Kidney (tissue), 14 donors: ENCODE results near the gene CYP4B1. TPM values are rescaled to one million over a fixed set of nuclear protein-coding genes. Genes with fewer than 3 reads are reported as not detected.

ENCODE experiments used
- DNase-seq, 5 donors: peaks; one replicate each; pipeline ENCODE4 v3.0.0-alpha.2; 2013 to 2020
- FAIRE-seq: peaks from 2 replicates; lab custom pipeline; 2012; peaks lifted over from hg19 to GRCh38; lab: Jason Lieb, UNC
- H3K27ac ChIP-seq, 2 donors: one replicate each; pipeline ENCODE4 v1.7.0; 2013; ENCODE audit warnings: low read depth in 2 of 2, low read length in 2 of 2, inconsistent platforms in 1 of 2
- H3K27me3 ChIP-seq: one replicate; pipeline ENCODE4 v1.7.1; 2013; ENCODE audit warnings: low read length, inconsistent platforms; ENCODE audit not compliant: control insufficient read depth, insufficient read depth
- H3K36me3 ChIP-seq, 3 donors: one replicate each; pipeline versions ENCODE4 v1.7.0 to v1.7.1; 2013; ENCODE audit warnings: low read length in 3 of 3, control low read depth in 1 of 3, inconsistent platforms in 1 of 3; ENCODE audit not compliant: insufficient read depth in 3 of 3, control insufficient read depth in 2 of 3
- H3K4me1 ChIP-seq, 3 donors: one replicate each; pipeline versions ENCODE4 v1.7.0 to v1.7.1; 2013; ENCODE audit warnings: low read length in 3 of 3, inconsistent platforms in 1 of 3, low read depth in 1 of 3; ENCODE audit not compliant: control insufficient read depth in 2 of 3, insufficient read depth in 2 of 3
- H3K4me3 ChIP-seq, 3 donors: one replicate each; pipeline versions ENCODE4 v1.7.0 to v1.8.1; 2013; ENCODE audit warnings: low read length in 3 of 3, control low read depth in 1 of 3, inconsistent platforms in 1 of 3
- H3K9ac ChIP-seq, 3 donors: one replicate each; pipeline versions ENCODE4 v1.7.0 to v1.7.1; 2013; ENCODE audit warnings: low read length in 3 of 3, control low read depth in 1 of 3, inconsistent platforms in 1 of 3
- H3K9me3 ChIP-seq, 3 donors: one replicate each; pipeline versions ENCODE4 v1.7.0 to v1.7.1; 2013; ENCODE audit warnings: low read length in 3 of 3, control low read depth in 1 of 3, inconsistent platforms in 1 of 3; ENCODE audit not compliant: control insufficient read depth in 2 of 3, insufficient read depth in 1 of 3
- CTCF ChIP-seq: IDR thresholded peaks from 3 replicates; pipeline ENCODE4 v1.5.1; 2012; ENCODE audit warnings: mild to moderate bottlenecking, moderate library complexity, borderline replicate concordance; ENCODE audit not compliant: insufficient read depth; ENCODE audit errors: extremely low read depth
- intact Hi-C: fragments of 100-400 bp; cut with DNase I; formaldehyde crosslinking; loops from one replicate; pipeline ENCODE4 v1.11.1; 2022
- polyA plus RNA-seq: library from polyadenylated mRNA; stranded (reverse); fragments of 350-450 nt; fragmentation: Illumina TruSeq; extraction: RNeasy Lipid Tissue Mini Kit (QIAGEN cat#74804); gene quantifications from one replicate; pipeline ENCODE4 v1.2.3, GENCODE V29; 2014; ENCODE audit warnings: low read depth, low replicate concordance; ENCODE audit not compliant: insufficient read depth
- total RNA-seq: library from RNA; stranded (reverse); fragmentation: NEBNext Ultra II Directional; extraction: Animal tissue kit (Norgen Biotek cat#: 25700); gene quantifications from one replicate; pipeline ENCODE4 v1.2.1, GENCODE V29; 2021
- donor health status: control.
- donor health status: control.
- donor health status: control.
- donor health status: control.
- donor health status: control.
- donor health status: DM: yes; HTN: yes; CAD: no.
- donor health status: Normal renal cell carcinoma (clear cell type).

CYP4B1 gene
- total and polyA plus RNA-seq, 2 donors from 2014 or later, result 3.3 to 4.8 TPM

GRCh38 chr1:46757956-46758528, 40.8 kb upstream of the CYP4B1 start:
- no peaks in the 10 kb centered on the region for H3K36me3 ChIP-seq
- intact Hi-C loops, result no loop called here
- no peak for FAIRE-seq
- H3K4me3 ChIP-seq, result no peak overlapping the region
- H3K9ac ChIP-seq, result no peak overlapping the region
- no peak for TF ChIP-seq CTCF
- no peaks in the 10 kb centered on the region for H3K9me3 ChIP-seq
- H3K27ac ChIP-seq, result peak overlapping the region; percentile 61 to 85
- H3K27me3 ChIP-seq, result no peaks in the 10 kb centered on the region
- peaks cover 8 to 33% (median 22%) of the 10 kb centered on the region in 3 donors for H3K4me1 ChIP-seq
- DNase-seq, result no peak

- Histone ChIP-seq H3K27me3 (no peaks in the 10 kb centered on the region), H3K4me3 (no peak overlapping the region)
- TF ChIP-seq CTCF, result no peak
Observed at GRCh38 chr1:46760558-46761166, 38.2 kb upstream of the CYP4B1 start.

GRCh38 chr1:46761740-46762139, 37.1 kb upstream of the CYP4B1 start:
- Histone ChIP-seq H3K36me3 (no peaks in the 10 kb centered on the region), H3K4me3 (no peak overlapping the region), H3K9me3 (no peaks in the 10 kb centered on the region), H3K9ac (no peak overlapping the region), H3K27me3 (no peaks in the 10 kb centered on the region), H3K27ac (no peak overlapping the region), H3K4me1 (peaks cover 4 to 20% (median 10%) of the 10 kb centered on the region in 3 donors)
- intact Hi-C loops, result no loop called here
- DNase-seq, result no peak
- FAIRE-seq, result no peak
- no peak for TF ChIP-seq CTCF

More at GRCh38 chr1:46760558-46761166, 38.2 kb upstream of the CYP4B1 start:
- FAIRE-seq, result no peak
- Histone ChIP-seq H3K36me3 (no peaks in the 10 kb centered on the region), H3K9me3 (no peaks in the 10 kb centered on the region), H3K9ac (no peak overlapping the region), H3K27ac (no peak overlapping the region), H3K4me1 (peaks cover 6 to 20% (median 16%) of the 10 kb centered on the region in 3 donors)
- DNase-seq, result no peak
- intact Hi-C loops, result no loop called here
